Psoas muscle (tissue), 8 donors: ENCODE measurements around the gene MAMLD1. TPM values are rescaled to one million over a fixed set of nuclear protein-coding genes. Genes with fewer than 3 reads are reported as not detected.

ENCODE experiments used
- ATAC-seq, 4 donors: fragments of 200-7000 bp; cut with Tn5 transposase; one replicate each; pipeline ENCODE4 v1.9.1; 2020; ENCODE audit warnings: moderate library complexity in 3 of 4, mild to moderate bottlenecking in 2 of 4
- DNase-seq, 2 donors: peaks; one replicate each; pipeline ENCODE4 v3.0.0-alpha.2; 2020
- H3K27ac ChIP-seq: fragments of 200-600 bp; one replicate; pipeline ENCODE4 v1.8.0; 2022
- H3K27me3 ChIP-seq, 3 donors: fragments of 200-600 bp in 1 of 3; one replicate each; pipeline versions ENCODE4 v1.6.1 to v1.8.0; 2013 to 2022; ENCODE audit warnings: low read length in 2 of 3, mild to moderate bottlenecking in 2 of 3, moderate library complexity in 1 of 3; ENCODE audit not compliant: insufficient read depth in 3 of 3
- H3K36me3 ChIP-seq, 2 donors: fragments of 200-600 bp in 1 of 2; one replicate each; pipeline versions ENCODE4 v1.6.1 to v1.8.0; 2013 to 2022; ENCODE audit warnings: low read depth in 1 of 2, mild to moderate bottlenecking in 1 of 2, moderate library complexity in 1 of 2; ENCODE audit not compliant: insufficient read depth in 1 of 2
- H3K4me1 ChIP-seq: fragments of 200-600 bp; one replicate; pipeline ENCODE4 v1.8.0; 2022
- H3K4me3 ChIP-seq: fragments of 200-600 bp; one replicate; pipeline ENCODE4 v1.8.0; 2022; ENCODE audit warnings: mild to moderate bottlenecking
- H3K9me3 ChIP-seq: fragments of 200-600 bp; one replicate; pipeline ENCODE4 v1.8.0; 2022
- whole genome bisulfite sequencing, 3 donors: extraction: QIAGEN DNeasy Blood & Tissue Kit; methylation state at CpG; one replicate each; pipeline versions ENCODE4 v1.1.6 to v1.1.7; 2013; 5-methylcytosine and 5-hydroxymethylcytosine counted together
- intact Hi-C, 2 donors: fragments of 100-400 bp; cut with DNase I; formaldehyde crosslinking; loops; one replicate each; pipeline versions ENCODE4 v1.11.0 to v1.14.2; 2022
- polyA plus RNA-seq, 3 donors: library from polyadenylated mRNA; stranded (reverse); fragments of 200-250 nt; gene quantifications; one replicate each; pipeline ENCODE4 v1.2.3, GENCODE V29; 2013
- total RNA-seq, 4 donors: library from RNA; stranded (reverse); fragmentation: NEBNext Ultra II Directional in 2 of 4; extraction: Animal tissue kit (Norgen Biotek cat#: 25700) in 2 of 4; gene quantifications; one replicate each; pipeline versions ENCODE4 v1.2.1 to v1.2.4, GENCODE V29; 2021 to 2023
- TF ChIP-seq, protein P1 (sequence below): fragments of 200-600 bp; IDR thresholded peaks from one replicate; pipeline ENCODE4 v1.8.0; 2022; ENCODE audit warnings: antibody characterized with exemption
- donor health status: healthy with polysubstance abuse.
- donor health status: DM: no; HTN: no; CAD: no; lungs with moderate emphysema.
- donor health status: Bipolar disorder and iron deficiency.
- donor health status: healthy.
- donor health status: DM: yes; HTN: yes; CAD: no.
- donor health status: DM: no; HTN: no; CAD: no.
- donor health status: DM: no; HTN: no; CAD: no.
- donor health status: DM: yes; HTN: yes; CAD: no.

Gene MAMLD1
- total and polyA plus RNA-seq, 7 donors, result 1.3 to 4.5 (median 2.2) TPM

- H3K9me3 ChIP-seq, result no peaks in the 10 kb centered on the region
- no peaks in the 10 kb centered on the region for H3K27me3 ChIP-seq
- 74 to 83% (median 80%) methylated on average over 8 of the region's 8 CpGs for WGBS, 3 donors
- H3K27ac ChIP-seq, result no peak overlapping the region
- TF ChIP-seq, protein P1, sequence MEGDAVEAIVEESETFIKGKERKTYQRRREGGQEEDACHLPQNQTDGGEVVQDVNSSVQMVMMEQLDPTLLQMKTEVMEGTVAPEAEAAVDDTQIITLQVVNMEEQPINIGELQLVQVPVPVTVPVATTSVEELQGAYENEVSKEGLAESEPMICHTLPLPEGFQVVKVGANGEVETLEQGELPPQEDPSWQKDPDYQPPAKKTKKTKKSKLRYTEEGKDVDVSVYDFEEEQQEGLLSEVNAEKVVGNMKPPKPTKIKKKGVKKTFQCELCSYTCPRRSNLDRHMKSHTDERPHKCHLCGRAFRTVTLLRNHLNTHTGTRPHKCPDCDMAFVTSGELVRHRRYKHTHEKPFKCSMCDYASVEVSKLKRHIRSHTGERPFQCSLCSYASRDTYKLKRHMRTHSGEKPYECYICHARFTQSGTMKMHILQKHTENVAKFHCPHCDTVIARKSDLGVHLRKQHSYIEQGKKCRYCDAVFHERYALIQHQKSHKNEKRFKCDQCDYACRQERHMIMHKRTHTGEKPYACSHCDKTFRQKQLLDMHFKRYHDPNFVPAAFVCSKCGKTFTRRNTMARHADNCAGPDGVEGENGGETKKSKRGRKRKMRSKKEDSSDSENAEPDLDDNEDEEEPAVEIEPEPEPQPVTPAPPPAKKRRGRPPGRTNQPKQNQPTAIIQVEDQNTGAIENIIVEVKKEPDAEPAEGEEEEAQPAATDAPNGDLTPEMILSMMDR, result no peak
- H3K4me3 ChIP-seq, result no peak overlapping the region
- DNase-seq, result no peak
- intact Hi-C loops, result no loop called here
- no peaks in the 10 kb centered on the region for H3K4me1 ChIP-seq
- no peaks in the 10 kb centered on the region for H3K36me3 ChIP-seq
- ATAC-seq, result no peak
Measured at GRCh38 chrX:150544835-150545770, 182.0 kb downstream of the MAMLD1 start.

DNA sequence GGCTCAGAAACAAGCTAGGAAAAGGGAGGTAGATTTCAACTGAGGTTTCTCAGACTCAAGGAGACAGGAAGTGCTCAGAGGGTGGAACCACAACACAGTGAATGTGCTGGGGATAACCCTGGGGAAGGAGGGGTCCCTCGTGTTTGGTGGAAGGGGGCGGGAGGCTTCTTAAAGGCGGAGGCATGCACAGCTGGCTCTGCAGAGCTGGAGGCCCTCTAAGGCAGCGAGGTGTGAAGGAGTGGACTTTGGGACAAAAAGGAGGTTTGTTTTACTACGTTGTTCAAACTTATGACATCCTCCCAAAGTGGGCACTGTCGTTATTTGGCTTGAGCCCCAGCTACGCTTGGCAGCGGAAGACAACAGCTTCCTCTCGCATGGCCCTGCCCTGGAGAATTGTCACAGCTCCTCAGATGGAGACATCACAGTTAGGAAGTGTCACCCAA is 183.6 kb downstream of the MAMLD1 start:
- no peaks in the 10 kb centered on the region for H3K9me3 ChIP-seq
- no peak overlapping the region for H3K4me3 ChIP-seq
- TF ChIP-seq, protein P1, result no peak
- H3K36me3 ChIP-seq, result no peaks in the 10 kb centered on the region
- ATAC-seq (no peak), DNase-seq (no peak)
- 34 to 50% (median 49%) methylated on average over 8 to 9 of the region's 9 CpGs for WGBS, 3 donors
- no peaks in the 10 kb centered on the region for H3K27me3 ChIP-seq
- intact Hi-C loops, result no loop called here
- no peaks in the 10 kb centered on the region for H3K4me1 ChIP-seq
- H3K27ac ChIP-seq, result peak overlapping the region; percentile 79

DNA sequence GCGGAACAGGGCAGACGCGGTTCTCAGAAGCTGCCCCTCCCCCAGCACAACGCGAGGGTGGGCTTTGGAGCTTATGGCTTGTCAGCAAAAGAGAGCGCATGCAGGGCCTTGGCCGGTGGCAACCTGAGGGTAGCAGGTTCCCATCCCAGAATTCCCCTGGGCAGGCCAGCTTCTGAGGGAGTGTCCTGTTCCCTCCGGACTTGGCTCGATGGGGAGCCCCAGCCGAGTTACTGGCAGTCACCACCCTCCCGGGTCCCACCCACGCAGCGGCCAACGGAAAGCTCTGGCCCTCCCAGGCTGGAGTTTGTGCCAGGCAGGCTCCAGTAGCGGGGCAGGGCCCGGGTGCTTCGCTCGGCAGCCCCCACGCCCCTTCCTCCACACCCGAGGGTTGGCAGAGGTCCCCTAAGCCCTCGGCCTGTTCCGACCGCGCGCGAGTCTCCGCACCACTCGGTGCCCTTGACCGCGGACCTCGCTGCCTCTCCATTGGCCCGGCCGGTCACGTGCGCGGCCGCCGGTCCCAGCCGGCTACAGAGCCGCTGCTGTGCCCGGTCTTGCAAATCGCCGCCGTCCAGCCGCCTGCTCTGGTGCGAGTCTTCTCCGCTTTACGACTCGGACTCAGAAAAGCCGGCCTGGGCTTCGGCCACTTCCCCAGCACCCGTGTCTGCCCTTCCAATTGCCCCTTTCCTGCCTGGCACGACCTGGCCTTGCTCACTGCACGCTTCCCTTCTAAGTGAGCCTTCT is 184.4 kb downstream of the MAMLD1 start:
- no peaks in the 10 kb centered on the region for H3K27me3 ChIP-seq
- DNase-seq (peak; percentile 70 to 83), ATAC-seq (peak; percentile 90 to 96 (median 91))
- H3K9me3 ChIP-seq, result no peaks in the 10 kb centered on the region
- WGBS, 3 donors, result 3 to 28% (median 13%) methylated on average over 11 to 54 of the region's 54 CpGs
- no peaks in the 10 kb centered on the region for H3K4me1 ChIP-seq
- H3K27ac ChIP-seq, result peak overlapping the region; percentile 79
- TF ChIP-seq, protein P1, result no peak
- peak overlapping the region; percentile 60 for H3K4me3 ChIP-seq
- intact Hi-C loops, result no loop called here
- H3K36me3 ChIP-seq, result no peaks in the 10 kb centered on the region

DNA sequence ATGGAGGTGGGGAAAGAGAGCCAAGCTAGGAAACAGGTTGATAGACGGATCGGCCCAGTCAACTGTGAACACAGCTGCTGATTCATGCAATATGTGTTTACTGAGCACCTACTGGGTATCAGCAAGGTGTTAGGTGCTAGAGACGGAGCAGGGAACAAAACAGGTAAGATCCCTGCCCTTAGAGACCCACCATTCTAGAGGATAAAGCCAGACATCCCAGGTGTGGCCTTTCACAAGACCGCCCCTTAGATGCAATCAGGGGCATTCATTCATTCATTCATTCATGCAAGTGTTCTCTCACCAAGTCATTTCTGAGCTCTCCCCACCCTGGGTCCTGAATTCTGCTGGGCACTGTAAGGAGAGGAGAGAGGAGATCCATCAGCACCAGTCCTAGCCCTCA is 185.1 kb downstream of the MAMLD1 start:
- Histone ChIP-seq H3K36me3 (no peaks in the 10 kb centered on the region), H3K27ac (peak overlapping the region; percentile 79), H3K4me1 (no peaks in the 10 kb centered on the region), H3K9me3 (no peaks in the 10 kb centered on the region), H3K4me3 (peak overlapping the region; percentile 60), H3K27me3 (no peaks in the 10 kb centered on the region)
- ATAC-seq, result no peak
- TF ChIP-seq, protein P1, result no peak
- 60 to 82% (median 68%) methylated on average over 4 of the region's 4 CpGs for WGBS, 3 donors
- no peak for DNase-seq
- intact Hi-C loops, result no loop called here
